Type B pancreatic cell (in vitro differentiated cells): ENCODE results near the gene ADGRF5. TPM values are rescaled to one million over a fixed set of nuclear protein-coding genes. Genes with fewer than 3 reads are reported as not detected.

Experiments
- DNase-seq: peaks from one replicate; pipeline ENCODE4 v3.0.0; 2021; ENCODE audit warnings: mixed read lengths; ENCODE audit not compliant: unreplicated experiment; ENCODE audit errors: extremely low spot score
- H3K27ac Mint-ChIP-seq: 2 replicates; pipeline ENCODE4 v1.8.0; 2021; ENCODE audit warnings: mild to moderate bottlenecking, mixed read lengths
- H3K27me3 Mint-ChIP-seq: 2 replicates; pipeline ENCODE4 v1.8.0; 2021; ENCODE audit warnings: mixed read lengths
- H3K36me3 Mint-ChIP-seq: 2 replicates; pipeline ENCODE4 v1.8.0; 2021; ENCODE audit warnings: mixed read lengths
- H3K4me1 Mint-ChIP-seq: one replicate; pipeline ENCODE4 v1.8.0; 2021; ENCODE audit warnings: mixed read lengths; ENCODE audit not compliant: unreplicated experiment
- H3K4me3 Mint-ChIP-seq: 2 replicates; pipeline ENCODE4 v1.8.0; 2021; ENCODE audit warnings: mild to moderate bottlenecking, mixed read lengths
- H3K9me3 Mint-ChIP-seq: 2 replicates; pipeline ENCODE4 v1.8.0; 2021; ENCODE audit warnings: mixed read lengths
- CTCF ChIP-seq: fragments of 200-600 bp; sonication (generic); conservative IDR thresholded peaks from 2 replicates; pipeline ENCODE4 v1.5.0; 2021; ENCODE audit warnings: antibody characterized with exemption, mild to moderate bottlenecking
- total RNA-seq: library from RNA; stranded (reverse); gene quantifications from 2 replicates; pipeline ENCODE4 v1.2.1, GENCODE V29; 2021; ENCODE audit warnings: low replicate concordance

The ADGRF5 gene
- total RNA-seq, 1 donor from 2014 or later: 0.58 TPM

- H3K9me3 Mint-ChIP-seq: no peaks in the 10 kb centered on the region
- H3K27ac Mint-ChIP-seq: no peak overlapping the region
- no peaks in the 10 kb centered on the region for H3K27me3 Mint-ChIP-seq
Observed at GRCh38 chr6:46963626-46964025, 41.9 kb upstream of the ADGRF5 start.

GRCh38 chr6:46963039-46963438 lies 41.3 kb upstream of the ADGRF5 start:
- no peaks in the 10 kb centered on the region for H3K4me1 Mint-ChIP-seq
- H3K4me3 Mint-ChIP-seq: no peak overlapping the region
- H3K36me3 Mint-ChIP-seq: no peaks in the 10 kb centered on the region
- H3K27ac Mint-ChIP-seq: no peak overlapping the region
- TF ChIP-seq CTCF: no peak
- H3K9me3 Mint-ChIP-seq: no peaks in the 10 kb centered on the region
- DNase-seq: no peak
- no peaks in the 10 kb centered on the region for H3K27me3 Mint-ChIP-seq

More at GRCh38 chr6:46963626-46964025, 41.9 kb upstream of the ADGRF5 start:
- Mint-ChIP-seq H3K4me1 (no peaks in the 10 kb centered on the region), H3K36me3 (no peaks in the 10 kb centered on the region), H3K4me3 (no peak overlapping the region)
- DNase-seq: no peak
- TF ChIP-seq CTCF: no peak

- no peaks in the 10 kb centered on the region for H3K36me3 Mint-ChIP-seq
- H3K27ac Mint-ChIP-seq: no peak overlapping the region
- H3K4me3 Mint-ChIP-seq: no peak overlapping the region
- TF ChIP-seq CTCF: no peak
- H3K4me1 Mint-ChIP-seq: no peaks in the 10 kb centered on the region
- no peaks in the 10 kb centered on the region for H3K9me3 Mint-ChIP-seq
- peaks cover 2% of the 10 kb centered on the region for H3K27me3 Mint-ChIP-seq
- DNase-seq: no peak
Observed at GRCh38 chr6:46961711-46962110, 40.0 kb upstream of the ADGRF5 start.

- Mint-ChIP-seq H3K4me1 (peaks cover under 1% of the 10 kb centered on the region), H3K4me3 (no peak overlapping the region), H3K27me3 (peaks cover 4% of the 10 kb centered on the region), H3K9me3 (no peaks in the 10 kb centered on the region), H3K27ac (no peak overlapping the region), H3K36me3 (no peaks in the 10 kb centered on the region)
- TF ChIP-seq CTCF: no peak
- DNase-seq: no peak
Observed at GRCh38 chr6:46961232-46961631, 39.5 kb upstream of the ADGRF5 start.

GRCh38 chr6:46959419-46959818 lies 37.7 kb upstream of the ADGRF5 start:
- Mint-ChIP-seq H3K27me3 (peaks cover 7% of the 10 kb centered on the region), H3K4me1 (peaks cover 8% of the 10 kb centered on the region), H3K9me3 (peaks cover 4% of the 10 kb centered on the region), H3K27ac (no peak overlapping the region), H3K4me3 (no peak overlapping the region), H3K36me3 (no peaks in the 10 kb centered on the region)
- no peak for TF ChIP-seq CTCF
- DNase-seq: no peak

GRCh38 chr6:46956409-46956808 lies 34.7 kb upstream of the ADGRF5 start:
- Mint-ChIP-seq H3K4me1 (peaks cover 10% of the 10 kb centered on the region), H3K27me3 (peaks cover 7% of the 10 kb centered on the region), H3K27ac (no peak overlapping the region), H3K4me3 (no peak overlapping the region), H3K36me3 (no peaks in the 10 kb centered on the region), H3K9me3 (peaks cover 4% of the 10 kb centered on the region)
- no peak for DNase-seq
- no peak for TF ChIP-seq CTCF
